ENCODE data around the gene SLC28A1. TPM values are rescaled to one million over a fixed set of nuclear protein-coding genes. Genes with fewer than 3 reads are reported as not detected.

SLC28A1 gene
- total RNA-seq, 3 donors from 2014 or later (not counting 1 experiment from before 2014, with no cell fraction given): not detected

GRCh38 chr15:84885801-84886200, 1.3 kb downstream of the SLC28A1 start:
- Histone ChIP-seq H3K4me3 (ENCODE audit: low read length) (no peak overlapping the region), H3K4me1 (ENCODE audit: control insufficient read depth, insufficient read depth, low read length) (no peaks in the 10 kb centered on the region), H3K36me3 (ENCODE audit: control insufficient read depth, insufficient read depth, low read length) (no peaks in the 10 kb centered on the region), H3K9me3 (ENCODE audit: control insufficient read depth, insufficient read depth, low read length) (no peaks in the 10 kb centered on the region), H3K27ac (ENCODE audit: low read length) (no peak overlapping the region), H3K27me3 (ENCODE audit: control insufficient read depth, insufficient read depth, low read length) (no peaks in the 10 kb centered on the region)
- intact Hi-C loops (cut with micrococcal nuclease): no loop called here
- no peaks in the 10 kb centered on the region for H3K9me3 Mint-ChIP-seq
- DNase-seq (no peak), ATAC-seq (no peak)
- 97% methylated on average over 6 of the region's 7 CpGs for WGBS (ENCODE audit: insufficient coverage)
- H3K36me3 Mint-ChIP-seq: no peaks in the 10 kb centered on the region
- peaks cover 0 to 2% of the 10 kb centered on the region in 2 donors for H3K27me3 Mint-ChIP-seq (ENCODE audit: low read depth in 2 of 2)
- no peaks in the 10 kb centered on the region for H3K4me1 Mint-ChIP-seq
- no peak for TF ChIP-seq CTCF (IDR thresholded peaks at IDR 0.05)
- no peak overlapping the region for H3K4me3 Mint-ChIP-seq
- no peak overlapping the region for H3K27ac Mint-ChIP-seq

GRCh38 chr15:84886211-84886983, 1.9 kb downstream of the SLC28A1 start:
- Histone ChIP-seq H3K27me3 (ENCODE audit: control insufficient read depth, insufficient read depth, low read length) (no peaks in the 10 kb centered on the region), H3K27ac (ENCODE audit: low read length) (no peak overlapping the region), H3K4me1 (ENCODE audit: control insufficient read depth, insufficient read depth, low read length) (no peaks in the 10 kb centered on the region), H3K36me3 (ENCODE audit: control insufficient read depth, insufficient read depth, low read length) (no peaks in the 10 kb centered on the region), H3K4me3 (ENCODE audit: low read length) (no peak overlapping the region), H3K9me3 (ENCODE audit: control insufficient read depth, insufficient read depth, low read length) (no peaks in the 10 kb centered on the region)
- no peak overlapping the region for H3K27ac Mint-ChIP-seq
- 85% methylated on average over 14 of the region's 14 CpGs for WGBS (ENCODE audit: insufficient coverage)
- H3K4me3 Mint-ChIP-seq: no peak overlapping the region
- H3K4me1 Mint-ChIP-seq: no peaks in the 10 kb centered on the region
- no peak for TF ChIP-seq CTCF (IDR thresholded peaks at IDR 0.05)
- intact Hi-C loops (cut with micrococcal nuclease): no loop called here
- H3K36me3 Mint-ChIP-seq: no peaks in the 10 kb centered on the region
- H3K27me3 Mint-ChIP-seq (ENCODE audit: low read depth in 2 of 2): peaks cover 0 to 7% of the 10 kb centered on the region in 2 donors
- DNase-seq (no peak), ATAC-seq (no peak)
- H3K9me3 Mint-ChIP-seq: no peaks in the 10 kb centered on the region

DNA sequence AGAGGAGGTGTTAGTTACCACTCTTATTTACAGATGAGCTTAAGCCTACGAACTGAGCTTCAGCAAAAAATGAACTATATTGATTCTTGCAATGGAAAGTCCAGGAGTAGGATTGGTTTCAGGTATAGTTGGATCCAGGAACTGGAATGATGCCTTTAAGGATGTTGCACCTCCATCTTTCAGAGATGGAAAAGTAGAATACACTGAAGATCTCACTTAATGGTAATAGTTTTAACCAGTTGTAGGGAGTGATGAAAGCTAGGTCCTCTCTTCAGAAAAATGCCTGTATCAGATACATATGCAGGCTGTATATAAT, 2.5 kb downstream of the SLC28A1 start:
- Histone ChIP-seq H3K36me3 (ENCODE audit: control insufficient read depth, insufficient read depth, low read length) (no peaks in the 10 kb centered on the region), H3K4me3 (ENCODE audit: low read length) (no peak overlapping the region), H3K4me1 (ENCODE audit: control insufficient read depth, insufficient read depth, low read length) (no peaks in the 10 kb centered on the region), H3K9me3 (ENCODE audit: control insufficient read depth, insufficient read depth, low read length) (no peaks in the 10 kb centered on the region), H3K27ac (ENCODE audit: low read length) (no peak overlapping the region), H3K27me3 (ENCODE audit: control insufficient read depth, insufficient read depth, low read length) (no peaks in the 10 kb centered on the region)
- Mint-ChIP-seq H3K27me3 (ENCODE audit: low read depth in 2 of 2) (peaks cover 0 to 7% of the 10 kb centered on the region in 2 donors), H3K4me3 (no peak overlapping the region), H3K9me3 (no peaks in the 10 kb centered on the region), H3K4me1 (no peaks in the 10 kb centered on the region), H3K36me3 (no peaks in the 10 kb centered on the region), H3K27ac (no peak overlapping the region)
- no peak for DNase-seq
- WGBS (ENCODE audit: insufficient coverage): 80% methylated on average over 1 of the region's 1 CpG
- no peak for ATAC-seq
- no peak for TF ChIP-seq CTCF (IDR thresholded peaks at IDR 0.05)
- intact Hi-C loops (cut with micrococcal nuclease): no loop called here

DNA sequence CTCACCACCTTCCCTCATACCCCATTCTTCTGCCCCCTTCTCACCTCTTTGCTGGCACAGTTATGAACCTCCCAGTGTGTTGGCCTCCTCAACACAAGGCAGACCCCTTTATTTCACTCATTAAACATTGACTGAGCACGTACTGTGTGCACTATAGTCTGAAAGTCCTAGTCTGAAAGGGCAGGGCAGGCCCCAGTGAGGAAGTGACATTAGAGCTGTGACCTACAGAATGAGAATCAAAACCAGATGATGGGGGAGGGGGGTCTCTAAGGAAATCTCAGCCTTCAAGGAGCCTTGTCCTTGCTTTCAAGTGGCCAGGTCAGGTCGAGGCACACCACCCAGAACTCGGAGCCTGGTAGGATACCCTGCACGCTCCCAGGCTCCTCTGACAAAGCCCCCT, 3.5 kb downstream of the SLC28A1 start:
- Mint-ChIP-seq H3K27me3 (ENCODE audit: low read depth in 2 of 2) (peaks cover 0 to 7% of the 10 kb centered on the region in 2 donors), H3K9me3 (no peaks in the 10 kb centered on the region), H3K4me1 (no peaks in the 10 kb centered on the region), H3K36me3 (no peaks in the 10 kb centered on the region), H3K27ac (no peak overlapping the region), H3K4me3 (no peak overlapping the region)
- intact Hi-C loops (cut with micrococcal nuclease): no loop called here
- Histone ChIP-seq H3K9me3 (ENCODE audit: control insufficient read depth, insufficient read depth, low read length) (no peaks in the 10 kb centered on the region), H3K27ac (ENCODE audit: low read length) (no peak overlapping the region), H3K27me3 (ENCODE audit: control insufficient read depth, insufficient read depth, low read length) (no peaks in the 10 kb centered on the region), H3K36me3 (ENCODE audit: control insufficient read depth, insufficient read depth, low read length) (no peaks in the 10 kb centered on the region), H3K4me1 (ENCODE audit: control insufficient read depth, insufficient read depth, low read length) (no peaks in the 10 kb centered on the region), H3K4me3 (ENCODE audit: low read length) (no peak overlapping the region)
- no peak for DNase-seq
- WGBS (ENCODE audit: insufficient coverage): 72% methylated on average over 4 of the region's 4 CpGs
- no peak for TF ChIP-seq CTCF (IDR thresholded peaks at IDR 0.05)
- no peak for ATAC-seq
